ENCODE data around the gene SMNDC1.

SMNDC1 gene

DNA sequence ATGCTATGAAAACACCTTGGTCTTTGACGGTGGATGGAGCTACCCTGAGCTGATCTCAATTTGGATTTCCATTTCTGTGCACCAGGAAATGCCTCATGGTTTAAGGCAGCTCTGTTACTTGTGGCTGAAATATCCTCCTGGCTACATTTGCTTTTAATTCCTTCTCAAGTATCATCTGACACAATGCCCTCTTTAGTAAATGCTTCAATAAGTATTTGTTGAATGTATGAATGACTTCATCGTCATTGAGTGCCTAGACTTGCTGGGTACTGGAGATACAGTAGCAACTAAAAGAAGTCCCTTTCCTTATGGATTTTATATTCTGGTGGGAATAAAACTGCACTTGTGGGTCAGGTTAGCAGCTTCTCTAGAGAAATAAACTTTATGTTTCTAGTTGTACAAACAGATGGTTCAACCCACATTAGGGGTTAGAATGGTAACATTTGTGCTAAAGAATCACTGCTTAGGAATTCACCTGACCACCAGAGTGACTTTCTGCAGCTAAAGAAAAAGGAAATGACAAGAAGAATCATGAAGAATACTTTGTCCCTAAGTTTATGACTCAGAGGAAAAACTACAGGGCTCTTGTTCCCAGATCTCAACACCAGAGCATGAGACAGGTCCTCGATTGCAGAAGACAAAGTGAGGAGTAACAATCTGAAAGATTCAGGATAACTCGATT lies 21.8 kb upstream of the SMNDC1 start:
- DNase-seq, result no peak

- DNase-seq, result no peak
Observed at GRCh38 chr10:110324805-110325280, 20.1 kb upstream of the SMNDC1 start.

DNA sequence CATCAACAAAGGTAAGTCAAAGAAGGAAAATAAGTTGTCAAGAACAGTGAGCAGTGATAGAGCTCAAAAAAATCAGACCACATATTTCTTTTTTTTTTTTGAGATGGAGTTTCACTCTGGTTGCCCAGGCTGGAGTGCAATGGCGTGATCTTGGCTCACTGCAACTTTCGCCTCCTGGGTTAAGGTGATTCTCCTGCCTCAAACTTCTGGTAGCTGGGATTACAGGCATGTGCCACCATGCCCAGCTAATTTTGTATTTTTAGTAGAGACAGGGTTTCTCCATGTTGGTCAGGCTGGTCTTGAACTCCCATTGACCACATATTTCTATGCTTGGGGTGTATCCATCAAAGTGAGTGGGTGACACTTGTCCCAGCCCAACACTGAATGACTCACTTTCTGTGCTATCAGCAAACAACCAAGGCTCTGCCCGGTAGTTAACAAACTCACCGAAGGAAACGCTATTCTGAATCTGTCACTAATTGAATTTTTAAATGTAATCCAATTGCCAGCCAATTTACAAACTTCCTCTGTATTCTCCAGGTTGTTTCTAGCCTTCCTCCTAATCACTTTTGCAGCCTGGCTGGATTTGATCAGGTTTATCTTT lies 19.6 kb upstream of the SMNDC1 start:
- DNase-seq, result no peak

GRCh38 chr10:110323503-110323902 lies 18.8 kb upstream of the SMNDC1 start:
- no peak for DNase-seq

GRCh38 chr10:110321869-110322620 lies 17.3 kb upstream of the SMNDC1 start:
- DNase-seq, result no peak

DNA sequence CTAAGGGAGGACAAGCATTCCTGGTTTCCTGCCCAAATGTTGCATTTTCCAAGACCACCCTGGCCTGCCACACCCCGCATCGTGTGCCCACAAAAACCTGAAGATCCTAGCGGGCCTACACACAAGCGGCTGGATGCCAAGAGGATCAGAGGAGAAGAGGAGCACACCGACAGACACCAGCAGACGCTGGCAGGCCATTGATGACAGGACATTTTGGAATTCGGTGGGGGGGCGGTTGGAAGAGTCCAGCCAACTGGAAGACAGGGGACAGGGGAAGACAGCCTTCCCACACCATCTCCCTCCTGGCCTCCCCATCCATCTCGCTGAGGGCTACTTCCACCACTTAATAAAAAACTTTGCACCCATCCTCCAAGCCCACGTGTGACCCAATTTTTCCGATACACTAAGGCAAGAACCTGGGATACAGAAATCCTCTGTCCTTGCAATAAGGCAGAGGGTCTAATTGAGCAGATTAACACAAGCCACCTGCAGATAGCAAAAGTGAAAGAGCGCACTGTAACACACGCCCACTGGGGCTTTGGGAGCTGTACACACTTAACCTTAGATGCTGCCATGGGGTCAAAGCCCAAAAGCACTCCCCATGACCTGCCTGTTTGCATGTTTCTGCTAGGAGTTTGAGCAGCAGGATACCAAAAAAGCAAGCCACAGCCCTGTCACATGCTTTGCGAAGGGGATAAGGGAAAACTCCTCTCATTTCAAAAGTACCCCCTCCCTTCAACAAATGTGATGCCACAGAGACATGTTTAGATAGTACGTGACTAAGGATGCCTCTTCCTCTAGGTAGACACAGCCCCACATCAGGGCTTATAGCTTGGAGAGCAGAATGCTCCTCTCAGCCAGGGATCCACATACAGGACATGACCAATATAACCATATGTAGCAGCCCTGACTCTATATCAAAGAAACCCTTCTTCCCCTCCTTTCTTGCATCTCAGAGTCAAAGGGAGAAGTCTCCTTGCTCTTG lies 13.4 kb upstream of the SMNDC1 start:
- DNase-seq, result no peak

- DNase-seq, result no peak
Observed at GRCh38 chr10:110313674-110314073, 9.0 kb upstream of the SMNDC1 start.

- DNase-seq, result no peak
Observed at GRCh38 chr10:110312206-110312605, 7.5 kb upstream of the SMNDC1 start.

GRCh38 chr10:110311357-110311949 lies 6.7 kb upstream of the SMNDC1 start:
- peak; percentile 17 for DNase-seq

- DNase-seq, result no peak
Observed at GRCh38 chr10:110310741-110311140, 6.0 kb upstream of the SMNDC1 start.

- no peak for DNase-seq
Observed at GRCh38 chr10:110307805-110308204, 3.1 kb upstream of the SMNDC1 start.

GRCh38 chr10:110306452-110306768 lies 1.7 kb upstream of the SMNDC1 start:
- DNase-seq, result no peak

- DNase-seq, result peak; percentile 17
Observed at GRCh38 chr10:110305767-110306451, 1.2 kb upstream of the SMNDC1 start.

GRCh38 chr10:110304394-110304779 lies 333 bp downstream of the SMNDC1 start:
- DNase-seq, result no peak

DNA sequence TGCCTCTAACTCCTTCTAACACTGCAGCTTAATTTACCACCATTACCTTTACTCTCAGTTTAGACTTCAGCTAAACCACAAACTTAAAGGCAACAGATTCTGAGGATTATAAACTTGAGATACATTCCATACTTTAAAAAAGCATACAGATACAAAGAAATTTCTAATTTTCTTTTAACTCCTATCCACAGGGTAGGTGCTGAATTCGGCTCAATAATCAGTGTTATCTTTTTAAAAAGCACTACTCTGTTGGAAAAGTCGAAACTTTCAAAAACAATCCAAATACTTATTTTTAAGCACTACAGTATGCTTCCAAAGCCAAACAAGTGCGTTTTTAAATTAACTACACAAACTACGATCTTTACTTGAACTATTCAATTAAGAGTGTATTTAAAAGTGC lies 1.0 kb downstream of the SMNDC1 start:
- no peak for DNase-seq

- DNase-seq, result no peak
Observed at GRCh38 chr10:110300486-110300986, 4.2 kb downstream of the SMNDC1 start.

DNA sequence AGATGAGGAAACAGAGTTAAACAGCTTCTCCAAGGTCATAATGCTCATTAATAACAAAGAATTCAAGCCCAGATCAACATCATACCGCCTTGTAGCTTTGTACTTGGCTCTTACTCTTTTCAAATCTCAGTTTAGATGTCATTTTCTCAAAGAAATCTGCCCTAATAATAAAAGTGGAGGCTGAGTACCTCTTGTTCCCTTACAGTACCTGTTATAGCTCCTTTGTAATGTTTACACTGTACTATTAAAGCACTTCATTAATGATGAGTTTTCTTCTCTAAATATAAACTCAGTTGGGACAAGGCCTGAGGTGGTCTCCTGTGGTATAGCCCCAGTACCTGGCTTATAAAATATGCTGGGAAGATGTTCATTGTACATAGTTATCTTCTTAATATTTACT lies 7.8 kb downstream of the SMNDC1 start:
- no peak for DNase-seq

- DNase-seq, result no peak
Observed at GRCh38 chr10:110286841-110287240, 17.9 kb downstream of the SMNDC1 start.

DNA sequence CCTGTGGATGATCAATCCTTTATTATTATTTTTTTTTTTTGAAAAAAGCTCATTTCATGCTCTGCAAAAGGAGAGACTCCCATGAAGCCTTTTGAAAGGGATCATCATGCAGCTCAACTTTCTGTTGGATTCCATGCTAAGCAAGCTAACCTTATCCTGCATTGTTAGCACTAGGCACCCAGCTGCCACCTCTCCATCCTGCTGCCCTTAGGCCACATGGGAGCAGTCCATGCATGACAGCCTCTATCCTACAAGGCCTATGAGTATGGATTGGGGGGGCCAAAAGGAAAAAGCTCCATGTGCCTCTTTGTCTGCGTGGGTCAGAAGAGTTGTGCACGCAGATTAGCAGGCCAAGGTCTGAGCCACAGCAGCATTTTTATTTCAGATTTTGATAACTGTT lies 19.2 kb downstream of the SMNDC1 start:
- no peak for DNase-seq

DNA sequence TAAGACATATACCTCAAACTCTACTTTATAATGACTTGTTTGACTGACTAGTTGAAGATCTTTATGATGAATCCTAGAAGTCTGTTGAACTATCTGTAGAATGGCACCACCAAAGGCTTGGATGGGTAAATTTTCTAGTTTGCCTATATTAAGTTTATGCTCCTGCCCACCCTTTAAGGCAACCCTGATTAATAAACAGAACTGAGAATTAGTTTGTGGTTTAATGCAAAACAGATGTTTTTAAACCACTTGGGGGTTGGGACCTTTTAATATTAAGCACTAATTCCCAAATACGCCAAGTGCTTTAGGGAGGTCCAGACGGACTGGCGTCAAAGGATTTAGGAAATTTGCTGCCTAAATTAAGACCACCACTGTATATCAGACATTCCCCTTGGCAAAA lies 20.5 kb downstream of the SMNDC1 start:
- DNase-seq, result no peak

DNA sequence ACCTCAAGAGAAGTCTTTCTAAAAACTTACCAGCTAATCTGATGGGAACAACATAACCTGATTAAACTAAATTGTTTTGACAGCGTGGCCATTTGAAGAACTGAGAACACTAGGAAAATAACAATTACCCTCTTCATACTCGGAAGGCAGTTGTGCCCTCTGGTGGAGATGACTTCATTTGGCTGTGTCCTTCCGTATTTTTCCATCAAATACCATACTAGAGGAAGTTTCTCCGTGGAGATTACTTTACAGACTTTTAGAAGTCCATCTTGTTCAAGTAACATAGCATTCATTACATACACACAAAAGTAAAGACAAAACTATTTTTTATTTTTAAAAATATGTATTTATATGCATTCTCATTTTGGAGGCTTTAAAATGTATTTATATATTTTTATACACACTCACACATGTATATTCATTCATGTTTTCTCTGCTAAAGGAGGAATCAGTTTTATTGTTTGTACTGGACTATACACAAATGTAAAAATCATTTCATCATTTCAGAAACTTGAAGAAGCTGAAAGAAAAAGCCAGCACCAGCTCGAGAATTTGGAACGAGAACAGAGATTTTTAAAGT lies 25.2 kb downstream of the SMNDC1 start:
- DNase-seq, result no peak

Measured in NCI-H2171 (cell line).